Heart left ventricle (tissue), 13 donors: ENCODE data around the gene DYSF.

ENCODE experiments used
- CTCF ChIP-seq, 12 donors: fragments of 200-600 bp; sonication (generic) in 4 of 12; IDR thresholded peaks; one replicate each; pipeline versions ENCODE4 v1.5.0 to v1.8.0; 2018 to 2022; ENCODE audit warnings: antibody characterized with exemption in 12 of 12, mild to moderate bottlenecking in 5 of 12
- POLR2A ChIP-seq, 2 donors: fragments of 450-650 bp; IDR thresholded peaks; one replicate each; pipeline ENCODE4 v1.6.1; 2017; ENCODE audit warnings: antibody characterized with exemption in 2 of 2, mild to moderate bottlenecking in 2 of 2, moderate library complexity in 2 of 2
- donor health status: ischemic (EF 13 %, LVEDD 7.1; RV severe dilation, severe dysfunction).
- donor health status: DM: no; HTN: yes; CAD: no.
- donor health status: DM: no; HTN: no; CAD: no.
- donor health status: ischemic (EF 25% LVEDD 6.9; RV normal size, moderate dysfunction).
- donor health status: ischemic (EF 25% LVEDD 5.7; RV mildly dilated, moderate dysfunction).
- donor health status: ischemic (EF 35%, LVEDD 5.7; RV mildly dilated, moderate dysfunction).
- donor health status: nonischemic (EF 11% LVEDD 7.7; RV severe dilation, severe dysfunction).
- donor health status: DM: yes; HTN: yes; CAD: no.
- donor health status: PGD.
- donor health status: ischemic (EF 29% LVEDD 5.4; RV normal size, mild dysfunction).
- donor health status: nonischemic (EF 23%, LVEDD 6.1; RV moderate dilation, normal function).

GRCh38 chr2:71647356-71647755, 194.0 kb downstream of the DYSF start:
- no peak for TF ChIP-seq CTCF (IDR thresholded peaks at IDR 0.05)
- TF ChIP-seq POLR2A (IDR thresholded peaks at IDR 0.05) = no peak
